Transverse colon (tissue), 4 donors: ENCODE results near the gene KRTAP17-1. TPM values are rescaled to one million over a fixed set of nuclear protein-coding genes. Genes with fewer than 3 reads are reported as not detected.

Experiments used
- DNase-seq: peaks from one replicate; pipeline ENCODE4 v3.0.0-alpha.2; 2019
- H3K27ac ChIP-seq, 4 donors: fragments of 200-600 bp; sonication (generic); 2 replicates each; pipeline ENCODE4 v1.5.1; 2016 to 2018; ENCODE audit warnings: inconsistent platforms in 4 of 4
- H3K27me3 ChIP-seq: fragments of 200-600 bp; sonication (generic); 2 replicates; pipeline ENCODE4 v1.5.1; 2017; ENCODE audit warnings: inconsistent platforms
- H3K36me3 ChIP-seq, 4 donors: fragments of 200-600 bp; sonication (generic); 2 replicates each; pipeline ENCODE4 v1.5.1; 2017 to 2019; ENCODE audit warnings: inconsistent platforms in 4 of 4
- H3K4me1 ChIP-seq, 4 donors: fragments of 200-600 bp; sonication (generic); 2 replicates each; pipeline ENCODE4 v1.5.1; 2017 to 2020; ENCODE audit warnings: inconsistent platforms in 4 of 4
- H3K4me3 ChIP-seq, 4 donors: fragments of 200-600 bp; sonication (generic); 1 replicate in 1 of 4; 2 replicates in 3 of 4; pipeline versions ENCODE4 v1.5.1 to v1.6.1; 2017 to 2019; ENCODE audit warnings: inconsistent platforms in 4 of 4
- H3K9me3 ChIP-seq, 2 donors: fragments of 200-600 bp; sonication (generic); 2 replicates each; pipeline ENCODE4 v1.5.1; 2017 to 2019; ENCODE audit warnings: inconsistent platforms in 2 of 2
- CTCF ChIP-seq, 5 experiments: fragments of 200-600 bp in 3 of 5; fragments of 450-650 bp in 2 of 5; sonication (generic) in 3 of 5; IDR thresholded peaks; 1 replicate in 2 of 5; 2 replicates in 3 of 5; pipeline ENCODE4 v1.5.1; 2016 to 2017; ENCODE audit warnings: antibody characterized with exemption in 5 of 5, inconsistent platforms in 3 of 5, mild to moderate bottlenecking in 2 of 5, moderate library complexity in 1 of 5
- EP300 ChIP-seq: sonication (generic); formaldehyde crosslinking; IDR thresholded peaks from one replicate; pipeline ENCODE4 v1.6.1; 2017; ENCODE audit warnings: antibody characterized with exemption, low read depth
- POLR2A ChIP-seq: fragments of 450-650 bp; IDR thresholded peaks from one replicate; pipeline ENCODE4 v1.6.1; 2016; ENCODE audit warnings: antibody characterized with exemption, mild to moderate bottlenecking, moderate library complexity
- POLR2AphosphoS5 ChIP-seq, 3 donors: sonication (generic); formaldehyde crosslinking; IDR thresholded peaks; one replicate each; pipeline ENCODE4 v1.6.1; 2016; ENCODE audit warnings: antibody characterized with exemption in 3 of 3
- WGBS, 2 donors: methylation state at CpG; one replicate each; pipeline ENCODE4 v1.1.5; 2018; ENCODE audit warnings: low coverage in 1 of 2; 5-methylcytosine and 5-hydroxymethylcytosine counted together
- in situ Hi-C, 4 donors: fragments of 200-750 bp; cut with MboI; loops; one replicate each; pipeline versions ENCODE4 v1.15.0 to v1.15.1; 2017; ENCODE audit warnings: low sequenced_read_pairs in 3 of 4, low pct_ligation_motif_present in 1 of 4, low pct_unique_long_range_greater_than_20kb in 1 of 4
- intact Hi-C: fragments of 100-400 bp; cut with DNase I; formaldehyde crosslinking; loops from one replicate; pipeline ENCODE4 v1.15.1; 2023; ENCODE audit warnings: low total_unique reads
- total RNA-seq, 4 donors: library from RNA; depleted of rRNA; stranded (reverse); fragments of >200 nt; gene quantifications; one replicate each; pipeline ENCODE4 v1.1.0, GENCODE V29; 2016

Gene KRTAP17-1
- total RNA-seq, 4 donors from 2014 or later = not detected

- no peak for TF ChIP-seq POLR2A
- 95 to 100% methylated on average over 1 to 3 of the region's 3 CpGs for WGBS, 2 donors
- H3K27ac ChIP-seq = no peak overlapping the region
- no peaks in the 10 kb centered on the region for H3K27me3 ChIP-seq
- no peaks in the 10 kb centered on the region for H3K4me1 ChIP-seq
- no peak for DNase-seq
- intact Hi-C loops (no loop called here), in situ Hi-C loops (loop anchor here in 1 of 4 donors (25.0 kb wide), 1 partner anchor 522 kb away; the partner anchor contains the start of gene KRT10)
- no peaks in the 10 kb centered on the region for H3K36me3 ChIP-seq
- H3K4me3 ChIP-seq = no peak overlapping the region
- H3K9me3 ChIP-seq = no peaks in the 10 kb centered on the region
Measured at GRCh38 chr17:41333836-41334235, 18.3 kb upstream of the KRTAP17-1 start.

- Histone ChIP-seq H3K4me1 (no peaks in the 10 kb centered on the region), H3K27ac (no peak overlapping the region), H3K36me3 (no peaks in the 10 kb centered on the region), H3K27me3 (no peaks in the 10 kb centered on the region), H3K4me3 (no peak overlapping the region), H3K9me3 (no peaks in the 10 kb centered on the region)
- in situ Hi-C loops (loop anchor here in 1 of 4 donors (25.0 kb wide), 1 partner anchor 521 kb away; the partner anchor contains the start of gene KRT10), intact Hi-C loops (no loop called here)
- WGBS, 2 donors = 90% methylated on average over 5 of the region's 5 CpGs; no CpG with 5 or more reads in 1 of the 2 donors
- no peak for TF ChIP-seq POLR2AphosphoS5 (IDR thresholded peaks at IDR 0.05)
- no peak for TF ChIP-seq EP300
- no peak for TF ChIP-seq CTCF (IDR thresholded peaks at IDR 0.05)
- TF ChIP-seq POLR2A = no peak
- DNase-seq = no peak
Measured at GRCh38 chr17:41333098-41333497, 17.6 kb upstream of the KRTAP17-1 start.

- no peaks in the 10 kb centered on the region for H3K9me3 ChIP-seq
- in situ Hi-C loops = loop anchor here in 1 of 4 donors (25.0 kb wide), 1 partner anchor 520 kb away; the partner anchor contains the start of gene KRT10
Measured at GRCh38 chr17:41332239-41332638, 16.7 kb upstream of the KRTAP17-1 start.

GRCh38 chr17:41331606-41332005 lies 16.1 kb upstream of the KRTAP17-1 start:
- WGBS, 2 donors = 74% methylated on average over 7 of the region's 7 CpGs; no CpG with 5 or more reads in 1 of the 2 donors
- H3K27me3 ChIP-seq = no peaks in the 10 kb centered on the region
- no peak for DNase-seq
- intact Hi-C loops (no loop called here), in situ Hi-C loops (loop anchor here in 1 of 4 donors (25.0 kb wide), 1 partner anchor 519 kb away; the partner anchor contains the start of gene KRT10)
- no peak overlapping the region for H3K27ac ChIP-seq
- no peaks in the 10 kb centered on the region for H3K36me3 ChIP-seq
- no peaks in the 10 kb centered on the region for H3K4me1 ChIP-seq
- H3K9me3 ChIP-seq = no peaks in the 10 kb centered on the region
- no peak for TF ChIP-seq POLR2A
- no peak for TF ChIP-seq POLR2AphosphoS5 (IDR thresholded peaks at IDR 0.05)
- TF ChIP-seq EP300 = no peak
- no peak for TF ChIP-seq CTCF (IDR thresholded peaks at IDR 0.05)
- H3K4me3 ChIP-seq = no peak overlapping the region

More at GRCh38 chr17:41332239-41332638, 16.7 kb upstream of the KRTAP17-1 start:
- 63% methylated on average over 2 of the region's 2 CpGs; no CpG with 5 or more reads in 1 of the 2 donors for WGBS, 2 donors
- Histone ChIP-seq H3K4me3 (no peak overlapping the region), H3K27ac (no peak overlapping the region), H3K4me1 (no peaks in the 10 kb centered on the region), H3K27me3 (no peaks in the 10 kb centered on the region), H3K36me3 (no peaks in the 10 kb centered on the region)
- TF ChIP-seq POLR2A = no peak
- no peak for TF ChIP-seq POLR2AphosphoS5 (IDR thresholded peaks at IDR 0.05)
- no peak for TF ChIP-seq CTCF (IDR thresholded peaks at IDR 0.05)
- no peak for TF ChIP-seq EP300
- intact Hi-C loops = no loop called here
- DNase-seq = no peak
